Activated CD4-positive, alpha-beta T cell treated with anti-CD3 and anti-CD28 coated beads, Interleukin-2, amount 50 U/mL, for 48 hours (primary cell): ENCODE results near the gene ZMAT5.
A peak's percentile ranks its signal among the peaks of the same experiment; 100 is the strongest.

Source experiments
- DNase-seq, 2 experiments: peaks; one replicate each; pipeline ENCODE4 v3.0.0-alpha.2; 2020

ZMAT5 gene

GRCh38 chr22:29751669-29752068 is 15.1 kb downstream of the ZMAT5 start:
- no peak for DNase-seq

- DNase-seq: peak; percentile 10 to 21
Observed at GRCh38 chr22:29750559-29751538, 16.0 kb downstream of the ZMAT5 start.

GRCh38 chr22:29750029-29750428 is 16.8 kb downstream of the ZMAT5 start:
- DNase-seq: no peak

- DNase-seq: no peak
Observed at GRCh38 chr22:29748248-29748893, 18.4 kb downstream of the ZMAT5 start.

- DNase-seq: no peak
Observed at GRCh38 chr22:29747832-29748231, 19.0 kb downstream of the ZMAT5 start.

GRCh38 chr22:29744902-29745301 is 21.9 kb downstream of the ZMAT5 start:
- DNase-seq: no peak

- DNase-seq: no peak
Observed at GRCh38 chr22:29742326-29742725, 24.5 kb downstream of the ZMAT5 start.

- DNase-seq: no peak
Observed at GRCh38 chr22:29741926-29742325, 24.9 kb downstream of the ZMAT5 start.

GRCh38 chr22:29740216-29740615 is 26.6 kb downstream of the ZMAT5 start:
- DNase-seq: no peak

- DNase-seq: no peak
Observed at GRCh38 chr22:29739346-29739875, 27.4 kb downstream of the ZMAT5 start.

- no peak for DNase-seq
Observed at GRCh38 chr22:29738118-29738815, 28.5 kb downstream of the ZMAT5 start.

GRCh38 chr22:29737251-29738117 is 29.3 kb downstream of the ZMAT5 start:
- DNase-seq: no peak

GRCh38 chr22:29735416-29735815 is 31.4 kb downstream of the ZMAT5 start:
- no peak for DNase-seq

GRCh38 chr22:29734838-29735237 is 32.0 kb downstream of the ZMAT5 start:
- no peak for DNase-seq

GRCh38 chr22:29734406-29734805 is 32.4 kb downstream of the ZMAT5 start:
- DNase-seq: no peak

- no peak for DNase-seq
Observed at GRCh38 chr22:29733362-29734201, 33.2 kb downstream of the ZMAT5 start.

GRCh38 chr22:29732883-29733282 is 33.9 kb downstream of the ZMAT5 start:
- no peak for DNase-seq

- no peak for DNase-seq
Observed at GRCh38 chr22:29731058-29731850, 35.6 kb downstream of the ZMAT5 start.

- DNase-seq: no peak
Observed at GRCh38 chr22:29729161-29729560, 37.6 kb downstream of the ZMAT5 start.

GRCh38 chr22:29727131-29727523 is 39.7 kb downstream of the ZMAT5 start:
- DNase-seq: peak; percentile 24 to 26
